Activated naive CD4-positive, alpha-beta T cell treated with Interleukin-2 at 50 U/mL for 16 hours (primary cell): ENCODE results near the gene CA4.
"Not testable (repeated sequence)": the region's sequence is repeated elsewhere in the genome, so short reads cannot be mapped to it uniquely, and the experiment has no call there.

Source experiments
- DNase-seq: peaks from one replicate; pipeline ENCODE4 v3.0.0-alpha.2; 2020

The CA4 gene

GRCh38 chr17:60178180-60178579 lies 28.4 kb downstream of the CA4 start:
- DNase-seq = not testable (repeated sequence)

GRCh38 chr17:60180380-60180779 lies 30.6 kb downstream of the CA4 start:
- DNase-seq = not testable (repeated sequence)

GRCh38 chr17:60186372-60186771 lies 36.6 kb downstream of the CA4 start:
- DNase-seq = not testable (repeated sequence)

GRCh38 chr17:60186846-60187745 lies 37.3 kb downstream of the CA4 start:
- DNase-seq = not testable (repeated sequence)

GRCh38 chr17:60188759-60189158 lies 39.0 kb downstream of the CA4 start:
- DNase-seq = no peak

GRCh38 chr17:60190032-60190431 lies 40.3 kb downstream of the CA4 start:
- not testable (repeated sequence) for DNase-seq

GRCh38 chr17:60193032-60193431 lies 43.3 kb downstream of the CA4 start:
- not testable (repeated sequence) for DNase-seq

GRCh38 chr17:60193482-60193881 lies 43.7 kb downstream of the CA4 start:
- no peak for DNase-seq

- DNase-seq = not testable (repeated sequence)
Measured at GRCh38 chr17:60194141-60194540, 44.4 kb downstream of the CA4 start.

GRCh38 chr17:60198630-60199029 lies 48.9 kb downstream of the CA4 start:
- not testable (repeated sequence) for DNase-seq

GRCh38 chr17:60205782-60206181 lies 56.0 kb downstream of the CA4 start:
- not testable (repeated sequence) for DNase-seq

GRCh38 chr17:60208302-60208701 lies 58.5 kb downstream of the CA4 start:
- DNase-seq = not testable (repeated sequence)
